ENCODE measurements around the gene NHSL1.

- TF ChIP-seq CTCF (IDR thresholded peaks at IDR 0.05) (no peak), POLR2A (IDR thresholded peaks at IDR 0.05) (no peak)
Observed at GRCh38 chr6:138372711-138373463, 126.4 kb downstream of the NHSL1 start.
